ENCODE measurements around the gene NECTIN3.

NECTIN3 gene

GRCh38 chr3:111164621-111165020 lies 93.0 kb downstream of the NECTIN3 start:
- TF ChIP-seq Cebpa-rat (IDR thresholded peaks at IDR 0.05): no peak
- no peak overlapping the region for H3K4me2 ChIP-seq

DNA sequence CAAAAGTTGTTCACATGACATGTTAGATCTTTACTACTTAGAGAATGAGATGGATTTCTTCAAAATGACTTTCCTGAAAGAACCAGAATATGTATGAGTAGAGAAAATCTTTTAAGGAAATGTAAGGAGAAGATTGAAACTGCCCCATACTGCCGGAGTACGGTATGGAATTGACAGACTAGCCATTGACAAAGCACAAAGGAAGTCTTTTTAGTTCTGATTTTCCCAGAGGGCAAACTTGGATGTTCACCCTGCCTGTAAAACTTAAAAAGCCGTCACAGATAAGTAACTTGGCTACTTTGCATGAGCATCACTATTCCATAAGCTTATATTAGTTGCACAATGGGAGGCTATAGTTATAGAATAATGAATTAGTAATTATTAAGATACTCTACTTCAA lies 93.8 kb downstream of the NECTIN3 start:
- H3K4me2 ChIP-seq: no peak overlapping the region
- H3K27me3 ChIP-seq: no peaks in the 10 kb centered on the region
- no peak overlapping the region for H3K27ac ChIP-seq
- no peaks in the 10 kb centered on the region for H3K36me3 ChIP-seq
- H3K4me1 ChIP-seq: no peaks in the 10 kb centered on the region
- no peak for TF ChIP-seq Cebpa-rat (IDR thresholded peaks at IDR 0.05)
- no peak overlapping the region for H3K9ac ChIP-seq
- H3K4me3 ChIP-seq: no peak overlapping the region
- no peaks in the 10 kb centered on the region for H3K9me3 ChIP-seq (replicated peaks in 1 of 11)
- no peaks in the 10 kb centered on the region for H4K20me1 ChIP-seq

More at GRCh38 chr3:111164621-111165020, 93.0 kb downstream of the NECTIN3 start:
- Histone ChIP-seq H3K4me3 (no peak overlapping the region), H3K9ac (no peak overlapping the region), H3K27ac (no peak overlapping the region), H3K9me3 (replicated peaks in 1 of 11) (no peaks in the 10 kb centered on the region), H4K20me1 (no peaks in the 10 kb centered on the region), H3K27me3 (no peaks in the 10 kb centered on the region), H3K36me3 (no peaks in the 10 kb centered on the region), H3K4me1 (no peaks in the 10 kb centered on the region)

DNA sequence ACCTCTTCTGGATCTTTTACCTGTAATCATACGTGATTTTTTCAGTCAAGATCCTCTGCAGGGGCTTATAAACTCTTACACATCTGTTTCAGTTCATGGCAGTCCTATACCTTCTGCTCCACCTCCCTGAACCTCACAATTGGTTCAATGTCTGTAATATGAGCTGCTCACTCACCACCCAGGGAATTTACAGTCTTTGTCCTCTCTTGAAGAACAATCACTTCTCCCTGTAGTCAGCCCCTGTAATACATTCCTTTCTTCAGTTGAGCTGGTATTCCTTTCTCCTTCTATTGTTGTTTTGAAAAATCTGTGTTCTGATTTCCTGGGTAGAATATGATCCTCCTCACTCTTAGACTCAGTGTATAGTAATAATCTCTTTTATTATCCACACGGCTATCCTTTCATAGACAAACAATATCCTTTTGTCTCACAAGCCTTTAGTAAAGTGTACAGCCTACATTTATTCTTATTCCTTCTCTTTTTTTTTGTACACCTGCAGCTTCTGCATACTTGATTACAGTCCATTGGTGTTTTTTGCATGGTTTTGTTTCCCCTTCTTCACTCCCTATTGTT lies 101.8 kb downstream of the NECTIN3 start:
- H3K9me3 ChIP-seq (replicated peaks in 1 of 11): no peaks in the 10 kb centered on the region
- no peaks in the 10 kb centered on the region for H4K20me1 ChIP-seq
- no peak overlapping the region for H3K27ac ChIP-seq
- no peak overlapping the region for H3K9ac ChIP-seq
- H3K36me3 ChIP-seq: no peaks in the 10 kb centered on the region
- no peak overlapping the region for H3K4me3 ChIP-seq
- no peaks in the 10 kb centered on the region for H3K27me3 ChIP-seq
- H3K4me1 ChIP-seq: no peaks in the 10 kb centered on the region; a peak in 1 of 20 replicates
- no peak for TF ChIP-seq Cebpa-rat (IDR thresholded peaks at IDR 0.05)
- no peak overlapping the region for H3K4me2 ChIP-seq

GRCh38 chr3:111173906-111174305 lies 102.3 kb downstream of the NECTIN3 start:
- H3K4me2 ChIP-seq: no peak overlapping the region
- H3K4me1 ChIP-seq: no peaks in the 10 kb centered on the region; a peak in 1 of 20 replicates
- H3K27me3 ChIP-seq: no peaks in the 10 kb centered on the region
- H4K20me1 ChIP-seq: no peaks in the 10 kb centered on the region
- no peaks in the 10 kb centered on the region for H3K9me3 ChIP-seq (replicated peaks in 1 of 11)
- H3K27ac ChIP-seq: no peak overlapping the region
- H3K4me3 ChIP-seq: no peak overlapping the region
- no peak overlapping the region for H3K9ac ChIP-seq
- H3K36me3 ChIP-seq: no peaks in the 10 kb centered on the region
- no peak for TF ChIP-seq Cebpa-rat (IDR thresholded peaks at IDR 0.05)

- H3K36me3 ChIP-seq: no peaks in the 10 kb centered on the region
- no peak overlapping the region for H3K4me2 ChIP-seq
- no peak for TF ChIP-seq Cebpa-rat (IDR thresholded peaks at IDR 0.05)
- no peak overlapping the region for H3K27ac ChIP-seq
- H3K4me3 ChIP-seq: no peak overlapping the region
- peaks cover 0 to 6% (median 0%) of the 10 kb centered on the region in 10 experiments; a peak in 1 of 20 replicates for H3K4me1 ChIP-seq
- H3K9me3 ChIP-seq (replicated peaks in 1 of 11): no peaks in the 10 kb centered on the region
- H3K9ac ChIP-seq: no peak overlapping the region
- no peaks in the 10 kb centered on the region for H4K20me1 ChIP-seq
- no peaks in the 10 kb centered on the region for H3K27me3 ChIP-seq
These were observed 118.9 kb downstream of the NECTIN3 start for GRCh38 chr3:111190518-111190917.

- Histone ChIP-seq H3K36me3 (no peaks in the 10 kb centered on the region), H3K4me1 (peaks cover 0 to 6% (median 0%) of the 10 kb centered on the region in 10 experiments; a peak in 1 of 20 replicates), H3K4me2 (no peak overlapping the region), H3K9me3 (replicated peaks in 1 of 11) (no peaks in the 10 kb centered on the region), H3K27ac (no peak overlapping the region), H3K9ac (no peak overlapping the region), H3K27me3 (no peaks in the 10 kb centered on the region), H4K20me1 (no peaks in the 10 kb centered on the region), H3K4me3 (no peak overlapping the region)
- no peak for TF ChIP-seq Cebpa-rat (IDR thresholded peaks at IDR 0.05)
These were observed 121.9 kb downstream of the NECTIN3 start for GRCh38 chr3:111193472-111193871.

- Histone ChIP-seq H3K9me3 (replicated peaks in 1 of 11) (no peaks in the 10 kb centered on the region), H4K20me1 (no peaks in the 10 kb centered on the region), H3K4me1 (peaks cover 0 to 6% (median 0%) of the 10 kb centered on the region in 10 experiments; a peak in 1 of 20 replicates), H3K9ac (no peak overlapping the region), H3K36me3 (no peaks in the 10 kb centered on the region), H3K27ac (no peak overlapping the region), H3K27me3 (no peaks in the 10 kb centered on the region), H3K4me2 (no peak overlapping the region), H3K4me3 (no peak overlapping the region)
- no peak for TF ChIP-seq Cebpa-rat (IDR thresholded peaks at IDR 0.05)
These were observed 122.4 kb downstream of the NECTIN3 start for GRCh38 chr3:111194048-111194447.

GRCh38 chr3:111197485-111197884 lies 125.9 kb downstream of the NECTIN3 start:
- H3K4me2 ChIP-seq: no peak overlapping the region
- no peak for TF ChIP-seq Cebpa-rat (IDR thresholded peaks at IDR 0.05)

DNA sequence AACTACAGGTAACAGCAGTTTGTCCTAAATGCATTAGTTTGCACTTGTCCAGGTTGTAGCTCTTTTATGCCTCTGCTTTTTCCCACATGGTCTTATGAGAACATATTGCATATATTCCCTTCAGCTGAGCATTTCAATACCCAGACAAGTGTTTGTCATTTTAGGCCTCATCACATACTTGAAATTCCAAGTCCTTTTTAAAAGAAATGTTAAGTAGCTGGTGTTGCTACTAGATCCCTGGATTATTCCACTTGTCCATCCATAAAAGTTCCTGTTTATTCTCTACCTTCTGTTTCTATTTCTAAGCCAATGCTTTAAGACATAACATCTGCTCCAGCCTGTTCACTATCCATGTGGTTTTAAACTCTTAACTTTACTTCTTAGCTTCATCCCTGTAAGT lies 128.4 kb downstream of the NECTIN3 start:
- Histone ChIP-seq H4K20me1 (no peaks in the 10 kb centered on the region), H3K27ac (no peak overlapping the region), H3K4me2 (no peak overlapping the region), H3K9ac (no peak overlapping the region), H3K36me3 (no peaks in the 10 kb centered on the region), H3K4me3 (no peak overlapping the region), H3K9me3 (replicated peaks in 1 of 11) (no peaks in the 10 kb centered on the region), H3K27me3 (no peaks in the 10 kb centered on the region), H3K4me1 (no peaks in the 10 kb centered on the region)
- TF ChIP-seq Cebpa-rat (IDR thresholded peaks at IDR 0.05): no peak

More at GRCh38 chr3:111197485-111197884, 125.9 kb downstream of the NECTIN3 start:
- H3K9ac ChIP-seq: no peak overlapping the region
- H4K20me1 ChIP-seq: no peaks in the 10 kb centered on the region
- no peak overlapping the region for H3K4me3 ChIP-seq
- H3K4me1 ChIP-seq: peaks cover 0 to 6% (median 0%) of the 10 kb centered on the region in 10 experiments; a peak in 1 of 20 replicates
- no peak overlapping the region for H3K27ac ChIP-seq
- no peaks in the 10 kb centered on the region for H3K36me3 ChIP-seq
- no peaks in the 10 kb centered on the region for H3K27me3 ChIP-seq
- no peaks in the 10 kb centered on the region for H3K9me3 ChIP-seq (replicated peaks in 1 of 11)

DNA sequence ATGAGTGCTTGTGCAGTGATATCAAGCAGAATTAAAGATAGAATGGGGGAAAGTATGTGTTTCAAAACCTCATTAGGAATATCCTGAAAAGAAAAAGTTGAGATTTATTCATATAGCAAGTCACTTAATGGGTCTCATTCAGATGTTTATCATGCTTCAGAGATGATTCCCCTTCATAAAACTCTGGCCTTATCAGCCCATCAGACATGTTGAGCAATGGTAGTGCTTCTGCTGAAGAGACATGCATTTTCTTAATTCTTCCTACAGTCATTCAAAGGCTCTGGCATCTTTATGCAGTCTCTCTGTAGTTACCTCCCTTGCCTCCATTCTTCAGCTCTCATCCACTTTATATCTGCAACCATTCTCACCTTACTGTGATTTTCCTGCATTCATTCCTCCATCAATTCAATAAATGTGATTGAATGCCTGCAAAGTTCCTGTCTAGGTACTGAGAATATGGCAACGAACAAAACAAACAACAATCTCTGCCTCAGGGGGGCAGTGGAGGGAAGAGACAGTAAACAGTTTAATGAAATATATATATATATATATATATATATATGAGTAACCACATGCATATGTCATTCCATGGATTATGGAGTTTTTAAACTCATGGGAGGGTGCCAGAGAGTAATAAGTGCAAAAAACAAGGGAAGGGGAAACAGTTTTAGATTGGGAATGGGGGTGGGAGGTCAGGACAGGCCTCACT lies 138.5 kb downstream of the NECTIN3 start:
- no peak overlapping the region for H3K27ac ChIP-seq
- no peak for TF ChIP-seq Cebpa-rat (IDR thresholded peaks at IDR 0.05)

More for the DNA sequence above, 138.5 kb downstream of the NECTIN3 start:
- H3K36me3 ChIP-seq: no peaks in the 10 kb centered on the region
- no peak overlapping the region for H3K4me3 ChIP-seq
- no peak overlapping the region for H3K9ac ChIP-seq
- no peak overlapping the region for H3K4me2 ChIP-seq
- H4K20me1 ChIP-seq: no peaks in the 10 kb centered on the region
- H3K27me3 ChIP-seq: no peaks in the 10 kb centered on the region
- H3K4me1 ChIP-seq: no peaks in the 10 kb centered on the region
- H3K9me3 ChIP-seq (replicated peaks in 1 of 11): no peaks in the 10 kb centered on the region

All from BLaER1 treated with 17β-estradiol and CSF1 and Interleukin-3, amounts not matched to agents 10 nM and 100 nM (cell line).